Gastroesophageal sphincter (tissue), 4 donors: ENCODE results near the gene WTAP. TPM values are rescaled to one million over a fixed set of nuclear protein-coding genes. Genes with fewer than 3 reads are reported as not detected.
A peak's percentile ranks its signal among the peaks of the same experiment; 100 is the strongest.
"Not testable (repeated sequence)": the region's sequence is repeated elsewhere in the genome, so short reads cannot be mapped to it uniquely, and the experiment has no call there.

Experiments used
- ATAC-seq: fragments of 150-250 bp; one replicate; pipeline ENCODE4 v1.9.1; 2016; ENCODE audit warnings: mild to moderate bottlenecking, moderate library complexity
- H3K27ac ChIP-seq, 4 donors: fragments of 200-600 bp; sonication (generic) in 3 of 4; 1 replicate in 3 of 4; 2 replicates in 1 of 4; pipeline ENCODE4 v1.5.1; 2016 to 2019
- H3K27me3 ChIP-seq: fragments of 200-600 bp; sonication (generic); one replicate; pipeline ENCODE4 v1.5.1; 2019
- H3K36me3 ChIP-seq, 2 donors: fragments of 200-600 bp; sonication (generic); one replicate each; pipeline ENCODE4 v1.5.1; 2019; ENCODE audit warnings: control low read depth in 1 of 2
- H3K4me1 ChIP-seq, 3 donors: fragments of 200-600 bp; sonication (generic); 1 replicate in 2 of 3; 2 replicates in 1 of 3; pipeline ENCODE4 v1.5.1; 2016 to 2019; ENCODE audit warnings: control low read depth in 2 of 3
- H3K4me3 ChIP-seq, 2 donors: fragments of 200-600 bp; sonication (generic); one replicate each; pipeline ENCODE4 v1.5.1; 2019; ENCODE audit warnings: mild to moderate bottlenecking in 1 of 2, moderate library complexity in 1 of 2
- H3K9me3 ChIP-seq, 3 donors: fragments of 200-600 bp; sonication (generic); one replicate each; pipeline ENCODE4 v1.5.1; 2017 to 2019; ENCODE audit warnings: control low read depth in 2 of 3
- EP300 ChIP-seq: sonication (generic); formaldehyde crosslinking; IDR thresholded peaks from one replicate; pipeline ENCODE4 v1.6.1; 2017; ENCODE audit warnings: antibody characterized with exemption, mild to moderate bottlenecking
- POLR2A ChIP-seq, 2 donors: fragments of 450-650 bp; IDR thresholded peaks; one replicate each; pipeline ENCODE4 v1.6.1; 2017; ENCODE audit warnings: antibody characterized with exemption in 2 of 2, mild to moderate bottlenecking in 2 of 2, moderate library complexity in 1 of 2
- POLR2AphosphoS5 ChIP-seq: sonication (generic); formaldehyde crosslinking; IDR thresholded peaks from one replicate; pipeline ENCODE4 v1.6.1; 2017; ENCODE audit warnings: antibody characterized with exemption
- WGBS, 2 donors: methylation state at CpG; one replicate each; pipeline ENCODE4 v1.1.5; 2018; ENCODE audit warnings: low coverage in 1 of 2; 5-methylcytosine and 5-hydroxymethylcytosine counted together
- total RNA-seq, 4 donors: library from RNA; depleted of rRNA; stranded (reverse); fragments of >200 nt; gene quantifications; one replicate each; pipeline ENCODE4 v1.1.0, GENCODE V29; 2016
- TF ChIP-seq, protein P1 (sequence below), 4 experiments: fragments of 200-600 bp in 2 of 4; fragments of 450-650 bp in 2 of 4; sonication (generic) in 1 of 4; IDR thresholded peaks; one replicate each; pipeline ENCODE4 v1.5.1; 2017 to 2019; ENCODE audit warnings: antibody characterized with exemption in 4 of 4, mild to moderate bottlenecking in 2 of 4, moderate library complexity in 2 of 4

Gene WTAP
- total RNA-seq, 4 donors from 2014 or later: 52.1 to 123 (median 79.9) TPM

GRCh38 chr6:159718634-159719033, 8.7 kb upstream of the WTAP start:
- H3K36me3 ChIP-seq: no peaks in the 10 kb centered on the region
- peaks cover 3 to 39% (median 11%) of the 10 kb centered on the region in 3 donors for H3K4me1 ChIP-seq
- no peaks in the 10 kb centered on the region for H3K27me3 ChIP-seq
- no peak overlapping the region for H3K4me3 ChIP-seq
- ATAC-seq: no peak
- 61 to 77% methylated on average over 3 of the region's 3 CpGs for WGBS, 2 donors
- no peak overlapping the region for H3K27ac ChIP-seq
- H3K9me3 ChIP-seq: no peaks in the 10 kb centered on the region
- no peak for TF ChIP-seq POLR2A (IDR thresholded peaks at IDR 0.05)
- no peak for TF ChIP-seq POLR2AphosphoS5
- TF ChIP-seq, protein P1, sequence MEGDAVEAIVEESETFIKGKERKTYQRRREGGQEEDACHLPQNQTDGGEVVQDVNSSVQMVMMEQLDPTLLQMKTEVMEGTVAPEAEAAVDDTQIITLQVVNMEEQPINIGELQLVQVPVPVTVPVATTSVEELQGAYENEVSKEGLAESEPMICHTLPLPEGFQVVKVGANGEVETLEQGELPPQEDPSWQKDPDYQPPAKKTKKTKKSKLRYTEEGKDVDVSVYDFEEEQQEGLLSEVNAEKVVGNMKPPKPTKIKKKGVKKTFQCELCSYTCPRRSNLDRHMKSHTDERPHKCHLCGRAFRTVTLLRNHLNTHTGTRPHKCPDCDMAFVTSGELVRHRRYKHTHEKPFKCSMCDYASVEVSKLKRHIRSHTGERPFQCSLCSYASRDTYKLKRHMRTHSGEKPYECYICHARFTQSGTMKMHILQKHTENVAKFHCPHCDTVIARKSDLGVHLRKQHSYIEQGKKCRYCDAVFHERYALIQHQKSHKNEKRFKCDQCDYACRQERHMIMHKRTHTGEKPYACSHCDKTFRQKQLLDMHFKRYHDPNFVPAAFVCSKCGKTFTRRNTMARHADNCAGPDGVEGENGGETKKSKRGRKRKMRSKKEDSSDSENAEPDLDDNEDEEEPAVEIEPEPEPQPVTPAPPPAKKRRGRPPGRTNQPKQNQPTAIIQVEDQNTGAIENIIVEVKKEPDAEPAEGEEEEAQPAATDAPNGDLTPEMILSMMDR (IDR thresholded peaks at IDR 0.05): no peak
- no peak for TF ChIP-seq EP300

DNA sequence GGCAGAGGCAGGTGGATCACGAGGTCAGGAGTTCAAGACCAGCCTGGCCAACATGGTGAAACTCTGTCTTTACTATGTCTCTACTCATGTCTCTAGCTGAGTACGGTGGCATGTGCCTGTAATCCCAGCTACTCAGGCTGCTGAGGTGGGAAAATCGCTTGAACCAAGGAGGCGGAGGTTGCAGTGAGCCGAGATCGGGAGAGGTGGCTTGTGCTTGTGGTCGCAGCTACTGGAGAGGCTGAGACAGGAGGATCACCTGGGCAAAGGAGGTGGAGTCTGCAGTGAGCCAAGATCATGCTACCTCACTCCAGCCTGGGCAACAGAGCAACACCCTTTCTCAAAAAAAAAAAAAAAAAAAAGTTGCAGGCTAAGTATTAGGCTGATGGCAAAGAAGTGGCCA, 8.0 kb upstream of the WTAP start:
- ATAC-seq: no peak
- H3K27me3 ChIP-seq: no peaks in the 10 kb centered on the region
- no peaks in the 10 kb centered on the region for H3K36me3 ChIP-seq
- H3K4me3 ChIP-seq: no peak overlapping the region
- TF ChIP-seq, protein P1 (IDR thresholded peaks at IDR 0.05): no peak
- TF ChIP-seq EP300: no peak
- no peak for TF ChIP-seq POLR2A (IDR thresholded peaks at IDR 0.05)
- TF ChIP-seq POLR2AphosphoS5: no peak
- peaks cover 3 to 39% (median 11%) of the 10 kb centered on the region in 3 donors for H3K4me1 ChIP-seq
- no peak overlapping the region for H3K27ac ChIP-seq
- no peaks in the 10 kb centered on the region for H3K9me3 ChIP-seq
- 98 to 100% methylated on average over 1 to 6 of the region's 7 CpGs for WGBS, 2 donors

- Histone ChIP-seq H3K9me3 (no peaks in the 10 kb centered on the region), H3K4me1 (peaks cover under 1 to 39% (median 8%) of the 10 kb centered on the region in 3 donors), H3K27ac (no peak overlapping the region), H3K36me3 (no peaks in the 10 kb centered on the region), H3K27me3 (no peaks in the 10 kb centered on the region), H3K4me3 (no peak overlapping the region)
- 44 to 71% methylated on average over 5 to 7 of the region's 7 CpGs for WGBS, 2 donors
- no peak for ATAC-seq
- TF ChIP-seq EP300: no peak
- TF ChIP-seq, protein P1 (IDR thresholded peaks at IDR 0.05): peak; percentile 20 to 48 (median 30)
These were observed 6.6 kb upstream of the WTAP start for GRCh38 chr6:159720708-159721107.

GRCh38 chr6:159721981-159722380, 5.3 kb upstream of the WTAP start:
- H3K4me1 ChIP-seq: peaks cover 0 to 33% (median 3%) of the 10 kb centered on the region in 3 donors
- not testable (repeated sequence) for H3K36me3 ChIP-seq, ATAC-seq, H3K27me3 ChIP-seq, H3K4me3 ChIP-seq, H3K27ac ChIP-seq, H3K9me3 ChIP-seq
- 100% methylated on average over 2 to 3 of the region's 3 CpGs for whole genome bisulfite sequencing, 2 donors

- ATAC-seq: no peak
- Histone ChIP-seq H3K4me1 (peaks cover 0 to 26% (median 0%) of the 10 kb centered on the region in 3 donors), H3K4me3 (no peak overlapping the region), H3K36me3 (no peaks in the 10 kb centered on the region), H3K27me3 (no peaks in the 10 kb centered on the region), H3K27ac (no peak overlapping the region), H3K9me3 (no peaks in the 10 kb centered on the region)
- TF ChIP-seq POLR2AphosphoS5 (no peak), EP300 (no peak), POLR2A (IDR thresholded peaks at IDR 0.05) (no peak)
- TF ChIP-seq, protein P1 (IDR thresholded peaks at IDR 0.05): no peak
These were observed 4.7 kb upstream of the WTAP start for GRCh38 chr6:159722655-159723054.
